Gastroesophageal sphincter (tissue), 4 donors: Measurements from ENCODE around the gene OTULINL. TPM values are rescaled to one million over a fixed set of nuclear protein-coding genes. Genes with fewer than 3 reads are reported as not detected.

ENCODE experiments used
- ATAC-seq: fragments of 150-250 bp; one replicate; pipeline ENCODE4 v1.9.1; 2016; ENCODE audit warnings: mild to moderate bottlenecking, moderate library complexity
- H3K27ac ChIP-seq, 4 donors: fragments of 200-600 bp; sonication (generic) in 3 of 4; 1 replicate in 3 of 4; 2 replicates in 1 of 4; pipeline ENCODE4 v1.5.1; 2016 to 2019
- H3K27me3 ChIP-seq: fragments of 200-600 bp; sonication (generic); one replicate; pipeline ENCODE4 v1.5.1; 2019
- H3K36me3 ChIP-seq, 2 donors: fragments of 200-600 bp; sonication (generic); one replicate each; pipeline ENCODE4 v1.5.1; 2019; ENCODE audit warnings: control low read depth in 1 of 2
- H3K4me1 ChIP-seq, 3 donors: fragments of 200-600 bp; sonication (generic); 1 replicate in 2 of 3; 2 replicates in 1 of 3; pipeline ENCODE4 v1.5.1; 2016 to 2019; ENCODE audit warnings: control low read depth in 2 of 3
- H3K4me3 ChIP-seq, 2 donors: fragments of 200-600 bp; sonication (generic); one replicate each; pipeline ENCODE4 v1.5.1; 2019; ENCODE audit warnings: mild to moderate bottlenecking in 1 of 2, moderate library complexity in 1 of 2
- H3K9me3 ChIP-seq, 3 donors: fragments of 200-600 bp; sonication (generic); one replicate each; pipeline ENCODE4 v1.5.1; 2017 to 2019; ENCODE audit warnings: control low read depth in 2 of 3
- CTCF ChIP-seq, 4 experiments: fragments of 200-600 bp in 2 of 4; fragments of 450-650 bp in 2 of 4; sonication (generic) in 1 of 4; IDR thresholded peaks; one replicate each; pipeline ENCODE4 v1.5.1; 2017 to 2019; ENCODE audit warnings: antibody characterized with exemption in 4 of 4, mild to moderate bottlenecking in 2 of 4, moderate library complexity in 2 of 4
- EP300 ChIP-seq: sonication (generic); formaldehyde crosslinking; IDR thresholded peaks from one replicate; pipeline ENCODE4 v1.6.1; 2017; ENCODE audit warnings: antibody characterized with exemption, mild to moderate bottlenecking
- POLR2A ChIP-seq, 2 donors: fragments of 450-650 bp; IDR thresholded peaks; one replicate each; pipeline ENCODE4 v1.6.1; 2017; ENCODE audit warnings: antibody characterized with exemption in 2 of 2, mild to moderate bottlenecking in 2 of 2, moderate library complexity in 1 of 2
- POLR2AphosphoS5 ChIP-seq: sonication (generic); formaldehyde crosslinking; IDR thresholded peaks from one replicate; pipeline ENCODE4 v1.6.1; 2017; ENCODE audit warnings: antibody characterized with exemption
- WGBS, 2 donors: methylation state at CpG; one replicate each; pipeline ENCODE4 v1.1.5; 2018; ENCODE audit warnings: low coverage in 1 of 2; 5-methylcytosine and 5-hydroxymethylcytosine counted together
- total RNA-seq, 4 donors: library from RNA; depleted of rRNA; stranded (reverse); fragments of >200 nt; gene quantifications; one replicate each; pipeline ENCODE4 v1.1.0, GENCODE V29; 2016

Gene OTULINL
- total RNA-seq, 4 donors from 2014 or later = 1.4 to 11.3 (median 5.1) TPM

DNA sequence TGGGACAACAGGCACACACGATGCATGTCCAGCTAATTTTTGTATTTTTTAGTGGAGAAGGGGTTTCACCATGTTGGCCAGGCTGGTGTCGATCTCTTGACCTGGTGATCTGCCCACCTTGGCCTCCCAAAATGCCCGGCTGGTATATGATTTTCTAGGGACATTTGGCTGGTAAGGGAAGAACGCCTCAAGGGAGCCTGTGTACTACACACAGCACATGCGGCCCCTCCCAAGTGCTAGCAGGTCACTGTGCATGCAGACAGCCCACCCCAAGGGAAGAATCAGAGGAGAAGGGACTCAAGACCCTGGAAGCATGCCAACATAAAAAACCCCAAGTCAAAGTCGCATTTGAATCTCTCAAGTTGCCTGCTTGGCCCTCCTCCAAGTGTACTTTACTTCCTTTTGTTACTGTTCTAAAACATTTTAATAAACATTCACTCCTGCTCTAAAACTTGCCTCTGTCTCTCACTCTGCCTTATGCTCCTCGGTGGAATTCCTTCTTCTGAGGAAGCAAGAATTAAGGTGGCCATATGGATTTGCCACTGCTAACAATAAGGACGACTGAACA lies 24.3 kb upstream of the OTULINL start:
- TF ChIP-seq CTCF (IDR thresholded peaks at IDR 0.05) (no peak), POLR2AphosphoS5 (no peak), POLR2A (IDR thresholded peaks at IDR 0.05) (no peak), EP300 (no peak)
- Histone ChIP-seq H3K27ac (no peak overlapping the region), H3K27me3 (peaks cover 8% of the 10 kb centered on the region), H3K4me3 (no peak overlapping the region), H3K36me3 (no peaks in the 10 kb centered on the region), H3K9me3 (peaks cover 0 to 3% (median 0%) of the 10 kb centered on the region in 3 donors), H3K4me1 (no peaks in the 10 kb centered on the region)
- whole genome bisulfite sequencing, 2 donors = 32% methylated on average over 5 to 6 of the region's 8 CpGs
- no peak for ATAC-seq

DNA sequence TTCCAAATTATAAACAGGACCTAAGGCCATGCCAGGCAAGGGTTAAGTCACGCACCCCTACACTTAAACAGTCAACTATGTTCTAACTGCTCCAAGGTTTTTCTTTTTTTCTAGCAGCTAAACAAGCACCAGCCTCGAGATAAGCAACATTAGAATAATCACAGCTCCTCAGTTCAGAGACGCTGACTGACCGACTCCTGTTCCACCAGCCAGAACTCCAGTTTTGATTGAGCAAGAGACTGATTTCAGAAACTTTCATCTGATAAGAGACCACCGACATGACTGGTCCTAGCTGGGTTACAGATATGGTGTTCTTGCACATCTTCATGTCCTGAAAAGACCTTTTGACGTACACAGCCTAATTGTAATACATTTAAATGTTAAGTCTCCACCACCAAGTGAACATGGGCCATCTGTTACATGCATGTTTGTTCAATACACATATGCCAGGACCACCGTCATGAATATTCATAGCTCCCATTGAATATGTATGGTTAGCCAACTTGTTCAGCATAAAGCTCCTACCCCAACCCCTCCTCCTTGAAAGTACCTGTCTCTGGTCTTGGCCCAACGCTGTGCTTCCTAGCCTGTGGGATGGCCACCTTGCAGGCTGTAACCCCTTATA lies 23.7 kb upstream of the OTULINL start:
- TF ChIP-seq POLR2AphosphoS5 (no peak), EP300 (no peak), POLR2A (IDR thresholded peaks at IDR 0.05) (no peak), CTCF (IDR thresholded peaks at IDR 0.05) (no peak)
- no peak for ATAC-seq
- WGBS, 2 donors = 27 to 51% methylated on average over 4 to 6 of the region's 8 CpGs

GRCh38 chr5:14560091-14560595 lies 21.4 kb upstream of the OTULINL start:
- no peak for TF ChIP-seq POLR2A (IDR thresholded peaks at IDR 0.05)
- TF ChIP-seq EP300 = no peak
- TF ChIP-seq POLR2AphosphoS5 = no peak
- TF ChIP-seq CTCF (IDR thresholded peaks at IDR 0.05) = no peak
- Histone ChIP-seq H3K4me3 (no peak overlapping the region), H3K27me3 (peaks cover 8% of the 10 kb centered on the region), H3K9me3 (no peaks in the 10 kb centered on the region), H3K4me1 (no peaks in the 10 kb centered on the region), H3K36me3 (no peaks in the 10 kb centered on the region), H3K27ac (no peak overlapping the region)
- ATAC-seq = no peak
- WGBS, 2 donors = 45 to 54% methylated on average over 4 to 9 of the region's 10 CpGs

More for the DNA sequence above, 23.7 kb upstream of the OTULINL start:
- Histone ChIP-seq H3K27ac (no peak overlapping the region), H3K9me3 (no peaks in the 10 kb centered on the region), H3K4me3 (no peak overlapping the region), H3K36me3 (no peaks in the 10 kb centered on the region), H3K27me3 (peaks cover 8% of the 10 kb centered on the region), H3K4me1 (no peaks in the 10 kb centered on the region)

DNA sequence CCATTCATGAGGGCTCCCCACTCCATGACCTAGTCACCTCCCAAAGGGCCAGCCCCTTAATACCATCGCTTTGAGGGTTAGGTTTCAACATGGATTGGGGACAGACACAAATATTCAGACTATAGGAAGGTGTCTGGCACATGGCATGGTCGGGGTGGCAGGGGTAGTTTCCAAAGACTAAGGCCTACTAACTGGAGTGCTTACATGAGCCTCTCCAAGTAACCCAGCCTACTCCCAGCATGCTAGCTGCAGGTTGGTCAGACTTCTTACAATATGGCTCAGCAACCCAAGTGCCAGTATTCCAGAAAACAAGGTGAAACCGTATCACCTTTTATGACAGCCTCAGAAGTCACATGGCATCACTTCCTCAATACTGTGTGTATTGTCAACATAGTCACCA lies 19.9 kb upstream of the OTULINL start:
- no peaks in the 10 kb centered on the region for H3K9me3 ChIP-seq
- no peak for TF ChIP-seq POLR2AphosphoS5
- TF ChIP-seq CTCF (IDR thresholded peaks at IDR 0.05) = no peak
- no peak for TF ChIP-seq POLR2A (IDR thresholded peaks at IDR 0.05)
- TF ChIP-seq EP300 = no peak
- 100% methylated on average over 1 of the region's 3 CpGs; no CpG with 5 or more reads in 1 of the 2 donors for WGBS, 2 donors

GRCh38 chr5:14568333-14568732 lies 13.3 kb upstream of the OTULINL start:
- TF ChIP-seq EP300 (no peak), POLR2AphosphoS5 (no peak), POLR2A (IDR thresholded peaks at IDR 0.05) (no peak), CTCF (IDR thresholded peaks at IDR 0.05) (no peak)
- H3K4me3 ChIP-seq = no peak overlapping the region
- H3K27me3 ChIP-seq = no peaks in the 10 kb centered on the region
- H3K9me3 ChIP-seq = no peaks in the 10 kb centered on the region
- ATAC-seq = no peak
- no peaks in the 10 kb centered on the region for H3K36me3 ChIP-seq
- H3K4me1 ChIP-seq = no peaks in the 10 kb centered on the region
- WGBS, 2 donors = 95 to 100% methylated on average over 1 of the region's 1 CpG
- H3K27ac ChIP-seq = no peak overlapping the region

More for the DNA sequence above, 19.9 kb upstream of the OTULINL start:
- no peak for ATAC-seq
- Histone ChIP-seq H3K36me3 (no peaks in the 10 kb centered on the region), H3K27me3 (peaks cover 8% of the 10 kb centered on the region), H3K4me3 (no peak overlapping the region), H3K27ac (no peak overlapping the region), H3K4me1 (no peaks in the 10 kb centered on the region)
